Brain microvascular endothelial cell (primary cell): Measurements from ENCODE around the gene SLC35F3.

Source experiments
- DNase-seq: peaks from one replicate; pipeline ENCODE4 v3.0.0-alpha.2; 2020
- H3K27ac ChIP-seq: fragments of 250-450 bp; sonication (Bioruptor Pico); 2 replicates; pipeline ENCODE4 v1.5.1; 2020; ENCODE audit warnings: mild to moderate bottlenecking, moderate library complexity
- H3K27me3 ChIP-seq: fragments of 250-450 bp; sonication (Bioruptor Pico); replicated peaks from 2 replicates; pipeline ENCODE4 v1.5.1; 2020; ENCODE audit warnings: mild to moderate bottlenecking
- H3K36me3 ChIP-seq: fragments of 250-450 bp; sonication (Bioruptor Pico); replicated peaks from 2 replicates; pipeline ENCODE4 v1.5.1; 2020; ENCODE audit warnings: mild to moderate bottlenecking
- H3K4me3 ChIP-seq: 2 replicates; pipeline ENCODE4 v1.5.1; 2011; ENCODE audit warnings: low read depth, mild to moderate bottlenecking, control low read depth, low read length, moderate library complexity
- in situ Hi-C: cut with HindIII; loops from 2 replicates; pipeline ENCODE4 v1.10.0; 2017; ENCODE audit warnings: low sequenced_read_pairs, low pct_ligation_motif_present
- TF ChIP-seq, protein P1 (sequence below): IDR thresholded peaks from 2 replicates; pipeline ENCODE4 v1.5.1; 2011; ENCODE audit warnings: low read depth, mild to moderate bottlenecking, moderate library complexity, low read length, control low read depth, inconsistent platforms; ENCODE audit errors: missing control alignments

The SLC35F3 gene

DNA sequence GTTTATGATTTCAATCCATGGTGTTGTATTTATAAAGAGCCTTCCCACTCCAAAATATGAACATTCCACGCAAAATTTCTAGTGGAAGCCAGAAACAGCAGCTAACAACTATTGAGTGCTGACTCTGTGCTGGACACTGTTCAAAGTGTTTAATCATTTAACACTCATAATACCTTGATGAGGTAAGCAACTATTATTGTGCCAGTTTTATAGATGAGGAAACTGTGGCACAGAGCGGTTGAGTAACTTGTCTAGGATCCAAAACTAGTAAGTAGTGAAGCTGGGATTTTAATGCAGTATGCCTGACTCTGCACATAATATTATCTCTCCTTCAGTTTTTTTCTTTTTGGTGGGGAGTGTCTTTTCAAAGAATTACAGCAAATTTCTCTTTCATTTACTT, 228.3 kb downstream of the SLC35F3 start:
- no peaks in the 10 kb centered on the region for H3K27me3 ChIP-seq
- TF ChIP-seq, protein P1, sequence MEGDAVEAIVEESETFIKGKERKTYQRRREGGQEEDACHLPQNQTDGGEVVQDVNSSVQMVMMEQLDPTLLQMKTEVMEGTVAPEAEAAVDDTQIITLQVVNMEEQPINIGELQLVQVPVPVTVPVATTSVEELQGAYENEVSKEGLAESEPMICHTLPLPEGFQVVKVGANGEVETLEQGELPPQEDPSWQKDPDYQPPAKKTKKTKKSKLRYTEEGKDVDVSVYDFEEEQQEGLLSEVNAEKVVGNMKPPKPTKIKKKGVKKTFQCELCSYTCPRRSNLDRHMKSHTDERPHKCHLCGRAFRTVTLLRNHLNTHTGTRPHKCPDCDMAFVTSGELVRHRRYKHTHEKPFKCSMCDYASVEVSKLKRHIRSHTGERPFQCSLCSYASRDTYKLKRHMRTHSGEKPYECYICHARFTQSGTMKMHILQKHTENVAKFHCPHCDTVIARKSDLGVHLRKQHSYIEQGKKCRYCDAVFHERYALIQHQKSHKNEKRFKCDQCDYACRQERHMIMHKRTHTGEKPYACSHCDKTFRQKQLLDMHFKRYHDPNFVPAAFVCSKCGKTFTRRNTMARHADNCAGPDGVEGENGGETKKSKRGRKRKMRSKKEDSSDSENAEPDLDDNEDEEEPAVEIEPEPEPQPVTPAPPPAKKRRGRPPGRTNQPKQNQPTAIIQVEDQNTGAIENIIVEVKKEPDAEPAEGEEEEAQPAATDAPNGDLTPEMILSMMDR: no peak
- DNase-seq: no peak
- no peaks in the 10 kb centered on the region for H3K36me3 ChIP-seq
- H3K4me3 ChIP-seq: no peak overlapping the region
- in situ Hi-C loops: no loop called here
- H3K27ac ChIP-seq: no peak overlapping the region

DNA sequence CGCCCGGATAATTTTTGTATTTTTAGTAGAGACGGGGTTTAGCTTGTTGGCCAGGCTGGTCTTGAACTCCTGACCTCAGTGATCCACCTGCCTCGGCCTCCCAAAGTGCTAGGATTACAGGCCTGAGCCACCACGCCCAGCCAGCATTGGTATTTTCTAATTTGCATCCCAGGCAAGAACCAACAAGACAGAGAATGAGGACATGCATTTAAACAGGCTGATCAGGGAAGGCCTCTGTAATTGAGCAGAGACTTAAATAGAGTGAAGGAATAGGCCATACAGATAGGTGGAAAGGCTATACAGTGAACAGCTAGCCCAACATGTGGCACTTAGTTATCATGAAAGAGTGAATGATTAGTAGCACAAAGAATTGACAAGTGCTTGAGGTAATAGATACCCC, 230.4 kb downstream of the SLC35F3 start:
- no peak for DNase-seq
- in situ Hi-C loops: no loop called here
- Histone ChIP-seq H3K27ac (no peak overlapping the region), H3K4me3 (no peak overlapping the region), H3K36me3 (no peaks in the 10 kb centered on the region), H3K27me3 (no peaks in the 10 kb centered on the region)
- TF ChIP-seq, protein P1: no peak

DNA sequence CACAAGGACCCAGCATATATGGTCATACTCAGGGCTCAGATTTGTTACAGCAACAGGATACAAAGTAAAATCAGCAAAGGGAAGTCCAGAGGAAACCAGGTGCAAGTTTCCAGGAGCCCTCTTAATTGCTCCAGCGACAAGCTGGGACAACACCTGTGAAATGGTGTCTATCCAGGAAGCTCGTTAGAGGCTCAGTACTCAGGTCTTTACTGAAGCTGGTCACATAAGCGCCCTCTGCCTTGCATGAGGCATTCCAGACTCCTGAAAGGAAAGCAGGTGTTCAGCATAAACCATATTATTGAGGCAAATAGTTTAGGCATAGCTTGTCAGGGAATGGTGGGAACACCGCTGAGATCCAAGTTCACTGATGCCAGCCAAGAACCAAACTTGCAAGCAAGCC, 231.0 kb downstream of the SLC35F3 start:
- TF ChIP-seq, protein P1: no peak
- in situ Hi-C loops: no loop called here
- Histone ChIP-seq H3K27me3 (no peaks in the 10 kb centered on the region), H3K27ac (no peak overlapping the region), H3K36me3 (no peaks in the 10 kb centered on the region), H3K4me3 (no peak overlapping the region)
- no peak for DNase-seq

DNA sequence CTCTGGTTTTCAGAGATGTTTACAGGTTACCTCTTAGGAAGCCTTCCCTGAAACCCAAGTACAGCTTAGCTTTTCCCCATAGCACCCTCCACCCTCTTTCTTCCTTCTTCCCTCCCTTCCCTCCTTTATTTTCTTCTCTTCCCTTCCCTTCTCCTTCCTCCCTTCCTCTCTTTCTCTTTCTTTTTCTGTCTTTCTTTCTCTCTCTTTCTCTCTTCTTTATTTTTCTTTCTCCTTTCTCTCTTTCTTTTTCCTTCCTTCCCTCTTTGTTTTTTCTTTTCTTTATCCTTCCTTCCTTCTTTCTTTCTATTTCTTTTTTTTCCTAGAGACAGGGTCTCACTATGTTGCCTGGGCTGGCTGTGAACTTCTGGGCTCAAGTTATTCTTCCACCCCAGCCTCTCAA, 231.6 kb downstream of the SLC35F3 start:
- Histone ChIP-seq H3K27ac (no peak overlapping the region), H3K36me3 (no peaks in the 10 kb centered on the region), H3K4me3 (no peak overlapping the region), H3K27me3 (no peaks in the 10 kb centered on the region)
- in situ Hi-C loops: no loop called here
- no peak for DNase-seq
- TF ChIP-seq, protein P1: no peak

GRCh38 chr1:234139966-234140365, 235.5 kb downstream of the SLC35F3 start:
- TF ChIP-seq, protein P1: no peak
- no peak for DNase-seq
- in situ Hi-C loops: no loop called here

GRCh38 chr1:234140388-234140787, 235.9 kb downstream of the SLC35F3 start:
- no peaks in the 10 kb centered on the region for H3K36me3 ChIP-seq
- DNase-seq: no peak
- no peak overlapping the region for H3K4me3 ChIP-seq
- H3K27ac ChIP-seq: no peak overlapping the region
- in situ Hi-C loops: no loop called here
- TF ChIP-seq, protein P1: no peak
- H3K27me3 ChIP-seq: no peaks in the 10 kb centered on the region

More at GRCh38 chr1:234139966-234140365, 235.5 kb downstream of the SLC35F3 start:
- Histone ChIP-seq H3K27me3 (no peaks in the 10 kb centered on the region), H3K4me3 (no peak overlapping the region), H3K27ac (no peak overlapping the region), H3K36me3 (no peaks in the 10 kb centered on the region)
